GM19468 (cell line): ENCODE data around the gene ARHGEF12.

Experiments
- ATAC-seq: cut with Tn5 transposase; IDR thresholded peaks from one replicate; pipeline ENCODE4 v1.9.1; 2021; ENCODE audit warnings: mild to moderate bottlenecking, moderate library complexity, moderate number of reproducible peaks; ENCODE audit not compliant: unreplicated experiment; ENCODE audit errors: extremely low read depth

ARHGEF12 gene

GRCh38 chr11:120339394-120339890, 3.2 kb downstream of the ARHGEF12 start:
- no peak for ATAC-seq

GRCh38 chr11:120340529-120340928, 4.3 kb downstream of the ARHGEF12 start:
- ATAC-seq = no peak

GRCh38 chr11:120342226-120342625, 6.0 kb downstream of the ARHGEF12 start:
- ATAC-seq = no peak

- ATAC-seq = no peak
Measured at GRCh38 chr11:120342678-120343077, 6.5 kb downstream of the ARHGEF12 start.

GRCh38 chr11:120343429-120343828, 7.2 kb downstream of the ARHGEF12 start:
- no peak for ATAC-seq

GRCh38 chr11:120344302-120345004, 8.2 kb downstream of the ARHGEF12 start:
- ATAC-seq = peak; percentile 65

- no peak for ATAC-seq
Measured at GRCh38 chr11:120346233-120346632, 10.0 kb downstream of the ARHGEF12 start.

- no peak for ATAC-seq
Measured at GRCh38 chr11:120350637-120351036, 14.4 kb downstream of the ARHGEF12 start.

GRCh38 chr11:120352405-120352804, 16.2 kb downstream of the ARHGEF12 start:
- no peak for ATAC-seq

GRCh38 chr11:120354068-120354467, 17.9 kb downstream of the ARHGEF12 start:
- ATAC-seq = no peak

GRCh38 chr11:120354779-120355178, 18.6 kb downstream of the ARHGEF12 start:
- ATAC-seq = no peak

- no peak for ATAC-seq
Measured at GRCh38 chr11:120357620-120358019, 21.4 kb downstream of the ARHGEF12 start.

- ATAC-seq = no peak
Measured at GRCh38 chr11:120358729-120359128, 22.5 kb downstream of the ARHGEF12 start.

- no peak for ATAC-seq
Measured at GRCh38 chr11:120363436-120363835, 27.2 kb downstream of the ARHGEF12 start.

- ATAC-seq = no peak
Measured at GRCh38 chr11:120365512-120365911, 29.3 kb downstream of the ARHGEF12 start.

- ATAC-seq = no peak
Measured at GRCh38 chr11:120372296-120372695, 36.1 kb downstream of the ARHGEF12 start.

- no peak for ATAC-seq
Measured at GRCh38 chr11:120375076-120375475, 38.9 kb downstream of the ARHGEF12 start.

GRCh38 chr11:120376547-120377182, 40.5 kb downstream of the ARHGEF12 start:
- no peak for ATAC-seq

- no peak for ATAC-seq
Measured at GRCh38 chr11:120378474-120378873, 42.3 kb downstream of the ARHGEF12 start.

- no peak for ATAC-seq
Measured at GRCh38 chr11:120381401-120381800, 45.2 kb downstream of the ARHGEF12 start.

- no peak for ATAC-seq
Measured at GRCh38 chr11:120383518-120384155, 47.4 kb downstream of the ARHGEF12 start.
